COLO668 (cell line): Measurements from ENCODE around the gene FGD2.
A peak's percentile ranks its signal among the peaks of the same experiment; 100 is the strongest.

Source experiments
- DNase-seq: peaks from one replicate; lab custom pipeline; 2025; ENCODE audit not compliant: unreplicated experiment; lab: John Stamatoyannopoulos, UW

FGD2 gene

DNA sequence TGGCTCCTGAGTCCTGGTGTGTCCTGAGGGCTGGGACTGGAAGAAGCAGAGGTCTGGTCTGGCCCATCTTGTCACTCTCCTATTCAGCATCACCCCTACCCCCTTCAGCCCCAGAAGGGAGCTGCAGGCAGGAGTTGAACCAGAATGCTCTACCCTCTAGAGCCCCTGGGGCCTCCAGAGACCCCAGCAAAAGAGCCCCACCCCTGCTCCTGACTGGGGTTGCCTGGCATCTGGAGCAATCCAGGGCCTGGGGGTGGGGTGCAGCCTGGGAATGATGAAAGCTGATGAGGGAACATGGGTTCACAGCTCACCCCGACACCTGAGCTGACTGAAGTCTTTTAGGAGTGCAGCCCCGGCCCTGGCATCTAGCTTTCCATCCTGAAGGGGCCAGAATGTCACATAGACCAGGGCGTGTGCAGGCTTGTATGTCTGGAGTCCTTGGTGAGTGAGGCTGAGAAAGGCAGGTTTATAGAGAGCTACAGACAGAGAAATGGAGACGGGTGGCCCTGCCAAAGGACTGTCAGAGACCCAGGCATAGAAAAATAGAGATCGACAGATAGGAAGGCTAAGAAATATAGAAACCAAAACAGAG lies 12.2 kb downstream of the FGD2 start:
- no peak for DNase-seq

GRCh38 chr6:37018198-37019064 lies 13.0 kb downstream of the FGD2 start:
- DNase-seq: peak; percentile 74

- DNase-seq: peak; percentile 73
Observed at GRCh38 chr6:37019065-37019450, 13.6 kb downstream of the FGD2 start.

DNA sequence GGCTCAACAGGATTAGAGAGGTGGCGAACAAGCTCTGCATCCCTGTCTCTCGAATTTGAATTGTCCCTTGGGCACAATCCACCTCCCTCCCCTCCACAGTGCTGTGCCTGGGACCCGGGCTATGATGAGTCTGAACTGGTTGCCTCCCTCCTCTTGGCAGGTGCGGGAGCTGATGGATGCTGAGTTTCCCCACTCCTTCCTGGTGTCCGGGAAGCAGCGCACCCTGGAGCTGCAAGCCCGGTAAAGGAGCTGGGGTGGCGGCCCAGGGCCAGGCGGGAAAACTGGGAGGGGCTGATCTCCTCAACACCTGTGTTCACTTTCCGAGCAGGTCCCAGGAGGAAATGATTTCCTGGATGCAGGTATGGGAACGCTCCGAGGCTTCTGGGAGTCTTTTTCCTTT lies 14.9 kb downstream of the FGD2 start:
- peak; percentile 72 for DNase-seq

DNA sequence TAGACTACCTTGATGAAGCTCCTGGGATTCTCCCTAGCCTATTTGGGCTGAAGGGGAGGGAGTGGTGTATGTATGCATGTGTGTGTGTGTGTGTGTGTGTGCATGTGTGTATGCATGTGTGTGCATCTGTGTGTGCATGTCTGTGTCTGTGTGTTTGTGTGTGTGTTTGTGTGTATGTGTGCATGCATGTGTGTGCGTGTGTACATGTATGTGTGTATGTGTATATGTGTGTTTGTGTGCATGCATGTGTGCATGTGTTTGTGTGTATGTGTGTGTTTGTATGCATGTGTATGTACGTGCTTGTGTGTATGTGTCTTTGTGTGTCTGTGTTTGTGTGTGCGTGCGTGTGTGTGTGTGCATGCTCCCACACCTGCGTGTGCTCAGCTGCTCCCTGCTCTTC lies 15.4 kb downstream of the FGD2 start:
- DNase-seq: peak; percentile 4

GRCh38 chr6:37021356-37022129 lies 16.1 kb downstream of the FGD2 start:
- DNase-seq: no peak

DNA sequence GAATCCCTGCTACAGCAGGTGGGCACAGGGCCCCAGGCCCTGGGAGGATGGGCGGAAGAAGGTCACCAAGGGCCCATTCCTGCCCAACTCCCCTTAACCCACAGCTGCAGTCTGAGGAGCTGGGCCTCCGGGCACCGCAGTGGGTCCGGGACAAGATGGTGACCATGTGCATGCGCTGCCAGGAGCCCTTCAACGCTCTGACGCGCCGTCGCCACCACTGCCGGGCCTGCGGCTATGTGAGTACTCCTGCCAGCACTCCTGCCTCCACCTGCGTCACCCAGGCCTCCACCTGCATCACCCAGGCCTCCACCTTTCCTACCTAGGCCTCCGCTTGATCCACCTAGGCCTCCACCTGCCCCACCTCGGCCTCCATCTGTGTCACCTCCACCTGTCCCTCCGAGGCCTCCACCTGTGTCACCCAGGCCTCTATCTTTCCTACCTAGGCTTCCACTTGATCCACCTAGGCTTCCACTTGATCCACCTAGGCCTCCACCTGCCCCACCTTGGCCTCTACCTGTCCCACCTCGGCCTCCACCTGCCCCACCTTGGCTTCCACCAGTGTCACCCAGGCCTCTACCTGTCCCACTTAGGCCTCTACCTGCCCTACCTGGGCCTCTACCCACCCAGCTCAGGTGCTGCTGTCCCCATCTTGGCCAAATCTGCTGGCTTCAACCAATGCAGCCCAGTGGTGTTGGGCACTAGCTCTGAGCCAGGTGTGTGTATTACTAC lies 16.8 kb downstream of the FGD2 start:
- DNase-seq: no peak

DNA sequence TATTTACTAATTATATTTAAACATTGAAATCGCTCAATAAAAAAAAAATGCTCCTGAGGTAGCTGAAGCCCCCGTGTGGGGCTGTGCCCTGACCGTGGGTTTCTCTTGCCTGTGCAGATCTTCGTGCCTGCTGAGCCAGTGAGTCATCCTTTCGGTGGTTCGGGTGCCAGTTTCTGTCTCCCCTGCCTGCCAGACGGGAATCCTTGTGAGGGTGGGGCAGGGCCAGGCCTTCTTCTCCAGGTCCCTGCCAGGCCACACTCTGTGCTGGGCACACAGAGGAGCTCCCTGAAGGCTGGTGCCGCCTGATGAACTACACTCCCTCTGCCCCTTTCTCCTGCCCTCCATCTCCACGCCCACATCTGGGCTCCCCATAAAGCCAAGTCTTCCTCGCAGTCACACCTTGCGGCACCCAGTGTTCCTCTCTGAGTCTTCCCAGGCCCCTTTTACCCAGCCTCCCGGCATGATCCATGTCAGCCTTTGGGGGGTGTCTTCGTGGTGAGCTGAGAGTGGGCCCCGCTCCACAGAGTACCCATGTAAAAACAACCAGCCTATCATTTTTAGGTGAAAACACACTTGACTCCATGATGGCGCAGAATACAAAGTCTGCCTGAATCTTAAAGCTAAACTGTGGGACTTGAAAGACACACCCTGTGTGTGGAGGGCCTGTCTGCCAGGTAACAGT lies 19.3 kb downstream of the FGD2 start:
- peak; percentile 11 for DNase-seq

GRCh38 chr6:37025621-37026466 lies 20.4 kb downstream of the FGD2 start:
- no peak for DNase-seq

DNA sequence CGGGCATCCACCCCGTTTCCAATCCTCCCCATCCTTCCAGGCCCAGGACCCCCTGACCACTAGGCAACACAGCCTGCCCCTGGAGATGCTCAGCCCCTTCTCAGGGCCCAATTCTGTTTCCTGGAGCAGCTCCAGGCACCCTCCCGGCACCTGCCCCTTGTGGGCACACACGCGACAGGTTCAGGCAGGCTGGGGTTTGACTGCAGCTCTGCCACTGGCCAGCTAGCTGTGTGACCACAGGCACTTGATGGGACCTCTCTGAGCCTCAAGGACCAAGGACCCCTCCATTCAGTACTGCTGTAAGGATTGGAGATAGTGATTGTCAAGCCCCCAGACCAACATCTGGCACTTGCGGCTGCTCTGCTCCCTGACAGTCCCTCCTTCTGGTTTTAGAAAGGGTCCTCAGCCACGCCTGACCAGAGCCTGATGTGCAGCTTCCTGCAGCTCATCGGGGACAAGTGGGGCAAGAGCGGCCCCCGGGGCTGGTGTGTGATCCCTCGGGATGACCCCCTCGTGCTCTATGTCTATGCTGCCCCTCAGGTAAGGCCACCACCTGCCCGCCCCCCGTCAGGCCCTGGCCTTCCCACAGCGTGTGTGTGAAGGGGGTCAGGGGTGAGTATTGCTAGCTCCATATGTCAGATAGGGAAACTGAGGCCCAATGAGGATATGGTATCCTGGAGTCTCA lies 21.7 kb downstream of the FGD2 start:
- no peak for DNase-seq

DNA sequence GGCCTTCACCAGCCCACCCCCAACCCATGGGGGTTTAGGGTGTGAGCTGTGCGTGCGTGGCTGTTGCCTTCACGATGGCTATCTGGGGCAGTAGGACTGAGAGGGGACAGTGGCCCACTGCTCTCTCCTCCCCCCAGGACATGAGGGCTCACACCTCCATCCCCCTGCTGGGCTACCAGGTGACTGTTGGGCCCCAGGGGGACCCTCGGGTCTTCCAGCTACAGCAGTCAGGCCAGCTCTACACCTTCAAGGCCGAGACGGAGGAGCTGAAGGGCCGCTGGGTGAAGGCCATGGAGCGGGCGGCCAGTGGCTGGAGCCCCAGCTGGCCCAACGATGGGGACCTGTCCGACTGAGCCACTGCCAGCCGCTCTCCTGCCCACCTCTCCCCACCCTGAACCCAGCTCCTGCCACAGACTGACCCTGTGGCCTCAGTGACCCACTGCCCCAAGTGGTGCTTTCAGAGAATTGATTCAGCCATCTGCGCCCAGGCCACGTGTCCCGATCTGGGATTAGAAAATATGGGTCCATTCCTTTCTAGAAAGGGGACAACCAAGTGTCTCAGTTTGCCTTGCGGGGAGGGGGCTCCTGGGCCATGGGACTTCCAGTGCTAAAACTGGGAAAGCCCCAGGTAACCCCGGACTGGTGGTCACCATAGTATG lies 22.5 kb downstream of the FGD2 start:
- DNase-seq: no peak

DNA sequence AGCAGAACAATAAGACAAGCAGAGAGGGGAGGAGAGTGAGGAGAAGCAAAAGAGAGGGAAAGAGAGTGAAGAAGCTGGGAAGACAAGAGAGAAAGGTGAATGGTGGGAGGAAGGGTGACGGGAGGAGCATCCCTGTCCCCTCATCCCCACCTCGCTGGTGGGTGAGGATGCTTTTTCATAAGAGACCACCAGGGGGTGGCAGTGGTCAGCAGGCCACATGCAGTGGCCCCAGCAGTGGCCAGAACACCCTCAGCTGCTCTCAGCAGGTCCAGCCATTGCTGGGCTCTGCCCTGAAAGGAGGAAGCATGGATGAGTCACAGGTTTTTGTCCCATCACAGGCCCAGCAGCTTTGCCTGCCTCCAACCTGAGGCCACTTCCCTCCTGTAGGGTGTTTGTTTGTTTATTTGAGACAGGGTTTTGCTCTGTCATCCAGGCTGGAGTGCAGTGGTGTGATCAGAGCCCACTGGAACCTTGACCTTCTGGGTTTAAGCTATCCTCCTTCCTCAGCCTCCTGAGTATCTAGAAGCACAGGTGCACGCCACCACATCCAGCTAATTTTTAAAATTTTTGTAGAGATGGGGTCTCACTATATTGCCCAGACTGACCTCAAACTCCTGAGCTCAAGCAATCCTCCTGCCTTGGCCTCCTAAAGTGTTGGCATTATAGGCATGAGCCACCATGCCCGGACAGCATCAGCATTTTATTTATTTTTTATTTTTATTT lies 24.0 kb downstream of the FGD2 start:
- DNase-seq: peak; percentile 42

- no peak for DNase-seq
Observed at GRCh38 chr6:37030599-37030998, 25.1 kb downstream of the FGD2 start.

GRCh38 chr6:37032239-37032638 lies 26.8 kb downstream of the FGD2 start:
- no peak for DNase-seq

GRCh38 chr6:37033255-37033654 lies 27.8 kb downstream of the FGD2 start:
- DNase-seq: no peak

GRCh38 chr6:37033819-37034795 lies 28.7 kb downstream of the FGD2 start:
- DNase-seq: no peak

DNA sequence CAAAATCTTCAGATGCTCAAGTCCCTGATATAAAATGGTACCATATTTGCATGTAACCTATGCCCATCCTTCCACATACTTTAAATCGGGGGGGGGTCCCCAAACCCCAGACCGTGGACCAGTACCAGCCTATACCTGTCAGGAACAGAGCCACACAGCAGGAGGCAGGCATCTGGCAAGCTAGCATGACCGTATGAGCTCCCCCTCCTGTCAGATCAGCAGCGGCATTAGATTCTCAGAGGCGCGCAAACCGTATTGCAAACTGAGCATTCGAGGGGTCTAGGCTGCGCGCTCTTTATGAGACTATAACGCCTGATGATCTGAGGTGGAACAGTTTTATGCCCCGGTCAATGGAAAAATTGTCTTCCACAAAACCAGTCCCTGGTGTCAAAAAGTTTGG lies 30.7 kb downstream of the FGD2 start:
- no peak for DNase-seq
